ENCODE results near the gene CTCFL.

Gene CTCFL

GRCh38 chr20:57562541-57563465 is 37.9 kb upstream of the CTCFL start:
- TF ChIP-seq CTCF (IDR thresholded peaks at IDR 0.05): no peak

- no peak for TF ChIP-seq CTCF (IDR thresholded peaks at IDR 0.05)
These were observed 36.7 kb upstream of the CTCFL start for GRCh38 chr20:57561356-57562279.

- TF ChIP-seq CTCF (IDR thresholded peaks at IDR 0.05): no peak
These were observed 35.8 kb upstream of the CTCFL start, which contains the start of gene PCK1 for GRCh38 chr20:57560554-57561355. TSS of gene PCK1 (plus strand) at chr20:57561110. CDS start at chr20:57561412, 302 bp downstream.

- no peak for TF ChIP-seq CTCF (IDR thresholded peaks at IDR 0.05)
These were observed 35.0 kb upstream of the CTCFL start for GRCh38 chr20:57559658-57560553.

GRCh38 chr20:57559289-57559634 is 34.3 kb upstream of the CTCFL start:
- no peak for TF ChIP-seq CTCF (IDR thresholded peaks at IDR 0.05)

GRCh38 chr20:57558614-57559288 is 33.8 kb upstream of the CTCFL start:
- no peak for TF ChIP-seq CTCF (IDR thresholded peaks at IDR 0.05)

Data from LNCAP (cell line).